IMR-90 (cell line): ENCODE results near the gene RC3H2. TPM values are rescaled to one million over a fixed set of nuclear protein-coding genes. Genes with fewer than 3 reads are reported as not detected.

Experiments
- ATAC-seq: fragments of 200-7000 bp; cut with Tn5 transposase; 2 replicates; pipeline ENCODE4 v1.9.1; 2020; ENCODE audit warnings: low read depth, mild to moderate bottlenecking, moderate library complexity
- BruUV-seq: library from RNA; stranded (reverse); fragments of 400-500 nt; replicated peaks from 2 replicates; lab custom pipeline; 2021; lab: Mats Ljungman, UMichigan
- CTCF ChIA-PET: fragments of 300-600 bp; formaldehyde crosslinking; extraction: SDS; loops from one replicate; lab custom pipeline; 2021; ENCODE audit warnings: antibody characterized with exemption; lab: Yijun Ruan, JAX
- POLR2A ChIA-PET: fragments of 300-600 bp; sonication (Branson Sonifier 250); formaldehyde crosslinking; loops from one replicate; lab custom pipeline; 2022; ENCODE audit warnings: antibody characterized with exemption; ENCODE audit not compliant: unreplicated experiment; lab: Charles Lee
- DNase-seq: peaks from one replicate; pipeline ENCODE4 v3.0.0; 2013
- H2AFZ ChIP-seq: replicated peaks from 2 replicates; pipeline ENCODE3; 2013; ENCODE audit warnings: low read length, mild to moderate bottlenecking; ENCODE audit not compliant: poor library complexity
- H2AK5ac ChIP-seq: 2 replicates; pipeline ENCODE4 v1.6.1; 2013; ENCODE audit warnings: low read depth, low read length, inconsistent platforms
- H2AK9ac ChIP-seq: replicated peaks from 2 replicates; pipeline ENCODE3; 2013; ENCODE audit warnings: mild to moderate bottlenecking, low read depth, low read length, moderate library complexity; ENCODE audit not compliant: poor library complexity
- H2BK120ac ChIP-seq: 2 replicates; pipeline ENCODE4 v1.6.1; 2013; ENCODE audit warnings: low read depth, low read length, inconsistent platforms
- H2BK15ac ChIP-seq: 3 replicates; pipeline ENCODE4 v1.6.1; 2013; ENCODE audit warnings: low read depth, low read length, inconsistent platforms
- H2BK20ac ChIP-seq: 2 replicates; pipeline ENCODE4 v1.6.1; 2013; ENCODE audit warnings: low read depth, mild to moderate bottlenecking, inconsistent platforms, low read length, moderate library complexity
- H2BK5ac ChIP-seq: 2 replicates; pipeline ENCODE4 v1.6.1; 2013; ENCODE audit warnings: mild to moderate bottlenecking, low read depth, low read length, inconsistent platforms; ENCODE audit not compliant: poor library complexity, severe bottlenecking
- H3K14ac ChIP-seq: replicated peaks from 2 replicates; pipeline ENCODE4 v1.6.1; 2013; ENCODE audit warnings: low read depth, low read length, inconsistent platforms
- H3K18ac ChIP-seq: 2 replicates; pipeline ENCODE4 v1.6.1; 2013; ENCODE audit warnings: low read depth, low read length, control low read depth
- H3K23ac ChIP-seq: 2 replicates; pipeline ENCODE4 v1.6.1; 2013; ENCODE audit warnings: low read depth, low read length, inconsistent platforms
- H3K27ac ChIP-seq: 2 replicates; pipeline ENCODE4 v1.5.1; 2013; ENCODE audit warnings: mild to moderate bottlenecking, control low read depth, low read length; ENCODE audit not compliant: insufficient read depth
- H3K27me3 ChIP-seq: 2 replicates; pipeline ENCODE4 v1.6.1; 2013; ENCODE audit warnings: low read length; ENCODE audit not compliant: control insufficient read depth, insufficient read depth
- H3K36me3 ChIP-seq: 2 replicates; pipeline ENCODE4 v1.6.1; 2013; ENCODE audit warnings: low read length, mixed read lengths; ENCODE audit not compliant: control insufficient read depth, insufficient read depth
- H3K4ac ChIP-seq: 2 replicates; pipeline ENCODE4 v1.6.1; 2013; ENCODE audit warnings: low read depth, low read length, inconsistent platforms
- H3K4me1 ChIP-seq: 2 replicates; pipeline ENCODE4 v1.6.1; 2013; ENCODE audit warnings: low read length, mixed read lengths; ENCODE audit not compliant: control insufficient read depth, insufficient read depth
- H3K4me2 ChIP-seq: 2 replicates; pipeline ENCODE4 v1.6.1; 2013; ENCODE audit warnings: low read depth, mild to moderate bottlenecking, control low read depth, low read length, moderate library complexity
- H3K4me3 ChIP-seq: 2 replicates; pipeline ENCODE4 v1.5.1; 2013; ENCODE audit warnings: low read depth, mild to moderate bottlenecking, control low read depth, low read length, moderate library complexity; ENCODE audit not compliant: insufficient read depth
- H3K56ac ChIP-seq: 2 replicates; pipeline ENCODE4 v1.6.1; 2013; ENCODE audit warnings: low read length, inconsistent platforms; ENCODE audit not compliant: insufficient read depth; ENCODE audit errors: extremely low read depth
- H3K79me1 ChIP-seq, 2 experiments: 2 replicates each; pipeline ENCODE4 v1.6.1; 2013; ENCODE audit warnings: low read length in 2 of 2, inconsistent platforms in 1 of 2, low read depth in 1 of 2
- H3K9ac ChIP-seq: 2 replicates; pipeline ENCODE4 v1.6.1; 2013; ENCODE audit warnings: low read depth, low read length, control low read depth
- H3K9me1 ChIP-seq: 2 replicates; pipeline ENCODE4 v1.6.1; 2013; ENCODE audit warnings: low read length, inconsistent platforms; ENCODE audit not compliant: insufficient read depth
- H3K9me3 ChIP-seq: 2 replicates; pipeline ENCODE4 v1.6.1; 2013; ENCODE audit warnings: low read length; ENCODE audit not compliant: control insufficient read depth, insufficient read depth
- H4K20me1 ChIP-seq: 2 replicates; pipeline ENCODE4 v1.6.1; 2013; ENCODE audit warnings: low read length, inconsistent platforms; ENCODE audit not compliant: insufficient read depth
- H4K5ac ChIP-seq: 2 replicates; pipeline ENCODE4 v1.6.1; 2013; ENCODE audit warnings: mild to moderate bottlenecking, low read depth, low read length, control low read depth
- H4K8ac ChIP-seq, 2 experiments: 2 replicates each; pipeline ENCODE4 v1.6.1; 2013; ENCODE audit warnings: low read depth in 2 of 2, low read length in 2 of 2, control low read depth in 1 of 2, inconsistent platforms in 1 of 2
- H4K91ac ChIP-seq: 2 replicates; pipeline ENCODE4 v1.6.1; 2013; ENCODE audit warnings: low read depth, low read length, inconsistent platforms; ENCODE audit not compliant: insufficient read depth
- ELK1 ChIP-seq: fragments of 150-350 bp; IDR thresholded peaks from 2 replicates; pipeline ENCODE4 v1.6.1; 2016; ENCODE audit warnings: low read depth, mild to moderate bottlenecking, low read length, moderate library complexity, borderline replicate concordance
- USF2 ChIP-seq: fragments of 150-350 bp; IDR thresholded peaks from 2 replicates; pipeline ENCODE4 v1.6.1; 2017; ENCODE audit warnings: mild to moderate bottlenecking, antibody characterized with exemption, low read length, low read depth
- WGBS, 2 experiments: methylation state at CpG; one replicate each; pipeline versions ENCODE4 v1.1.5 to v1.1.7; 2013; ENCODE audit warnings: missing lambda C conversion rate in 2 of 2; ENCODE audit not compliant: insufficient read length in 1 of 2; ENCODE audit errors: extremely low coverage in 2 of 2; 5-methylcytosine and 5-hydroxymethylcytosine counted together
- dilution Hi-C: fragments of 300-500 bp; cut with HindIII; formaldehyde crosslinking; loops from one replicate; pipeline ENCODE4 v1.14.3; 2018; ENCODE audit warnings: low sequenced_read_pairs; ENCODE audit not compliant: unreplicated experiment
- in situ Hi-C: fragments of 300-500 bp; cut with MboI; formaldehyde crosslinking; loops from 3 replicates; pipeline ENCODE4 v1.14.3; 2019; ENCODE audit warnings: low sequenced_read_pairs, inconsistent platforms, mixed read lengths
- intact Hi-C: fragments of 100-400 bp; cut with micrococcal nuclease; formaldehyde crosslinking; loops from 2 replicates; pipeline ENCODE4 v1.10.0; 2022
- polyA plus RNA-seq, 3 experiments: library from polyadenylated mRNA; depleted of rRNA; stranded (reverse); fragments of >200 nt; gene quantifications; 2 replicates each; pipeline ENCODE4 v1.2.3, GENCODE V29; 2012; ENCODE audit warnings: low replicate concordance in 1 of 3
- total RNA-seq: library from RNA; depleted of rRNA; stranded (reverse); fragments of >200 nt; gene quantifications from 2 replicates; pipeline ENCODE4 v1.2.3, GENCODE V29; 2012

Gene RC3H2
- total and polyA plus RNA-seq, 2 of the 4 experiments (the other 2 are of a cell fraction) = 14.7 to 58.4 TPM

GRCh38 chr9:122837266-122837850 is 67.8 kb downstream of the RC3H2 start:
- no CpG with 5 or more reads among the region's 14 CpGs for WGBS, 2 experiments

More at GRCh38 chr9:122837266-122837850, 67.8 kb downstream of the RC3H2 start:
- Histone ChIP-seq H3K36me3 (no peaks in the 10 kb centered on the region), H3K4ac (no peak overlapping the region), H2BK120ac (no peak overlapping the region), H2AK9ac (no peak overlapping the region), H4K5ac (no peak overlapping the region), H3K9me3 (no peaks in the 10 kb centered on the region), H4K8ac (no peak overlapping the region), H3K23ac (no peak overlapping the region), H3K14ac (no peak overlapping the region), H3K4me3 (no peak overlapping the region), H4K91ac (no peak overlapping the region), H3K9me1 (no peaks in the 10 kb centered on the region; the same call in 1 of the 2 replicates), H3K4me2 (no peak overlapping the region), H3K4me1 (no peaks in the 10 kb centered on the region), H3K18ac (no peak overlapping the region), H2AFZ (no peak overlapping the region), H2BK15ac (no peak overlapping the region), H3K9ac (no peak overlapping the region), H2BK5ac (no peak overlapping the region), H2AK5ac (no peak overlapping the region), H3K79me1 (no peaks in the 10 kb centered on the region), H3K27me3 (no peaks in the 10 kb centered on the region; the same call in 1 of the 2 replicates), H3K56ac (no peak overlapping the region), H3K27ac (no peak overlapping the region), H2BK20ac (no peak overlapping the region), H4K20me1 (no peaks in the 10 kb centered on the region)
- DNase-seq (no peak), ATAC-seq (no peak)
- ChIA-PET POLR2A (no interaction called here), CTCF (no interaction called here)
- no TSS peak for BruUV-seq
- TF ChIP-seq ELK1 = no peak
- no peak for TF ChIP-seq USF2
- dilution Hi-C loops (no loop called here), in situ Hi-C loops (loop anchor here (25.0 kb wide), 1 partner anchor 500 kb away; no protein-coding TSS in a partner anchor), intact Hi-C loops (no loop called here)
